ENCODE results near the gene SNRNP200. TPM values are rescaled to one million over a fixed set of nuclear protein-coding genes. Genes with fewer than 3 reads are reported as not detected.

The SNRNP200 gene
- polyA plus RNA-seq, 2 of the 4 experiments (the other 2 are of a cell fraction) = 118 to 202 TPM

- POLR2A ChIA-PET = interaction anchor here (0.9 kb wide), 1 partner anchor 8 kb away, joined by 3 read pairs; no protein-coding TSS in a partner anchor
- ATAC-seq = no peak
- no peak overlapping the region for H3K4me3 ChIP-seq
These were observed 59.5 kb downstream of the SNRNP200 start for GRCh38 chr2:96245609-96246390.

GRCh38 chr2:96243843-96244242 is 61.5 kb downstream of the SNRNP200 start:
- FAIRE-seq (no peak), ATAC-seq (no peak), DNase-seq (ENCODE audit: low read depth in 1 of 2, low spot score in 1 of 2) (no peak)
- H3K27ac ChIP-seq = no peak overlapping the region
- no peaks in the 10 kb centered on the region for H3K9me3 ChIP-seq
- H3K4me1 ChIP-seq = no peaks in the 10 kb centered on the region
- ChIA-PET POLR2A (no interaction called here), CTCF (interaction anchor here (0.6 kb wide), 1 partner anchor 126 kb away, joined by 3 read pairs; no protein-coding TSS in a partner anchor)
- TF ChIP-seq EP300 (IDR thresholded peaks at IDR 0.05) (no peak), ZSCAN20 (CRISPR knock-in tag; IDR thresholded peaks at IDR 0.05) (no peak), TFCP2L1 (CRISPR knock-in tag; IDR thresholded peaks at IDR 0.05) (no peak), REST (IDR thresholded peaks at IDR 0.05) (no peak), ZNF302 (CRISPR knock-in tag; IDR thresholded peaks at IDR 0.05) (no peak), RARB (CRISPR knock-in tag; IDR thresholded peaks at IDR 0.05) (no peak), HOXB5 (CRISPR knock-in tag; IDR thresholded peaks at IDR 0.05) (no peak), NFE2L2 (conservative IDR thresholded peaks at IDR 0.05; ENCODE audit: low read length) (no peak), E2F6 (IDR thresholded peaks at IDR 0.05; ENCODE audit: borderline replicate concordance, low read depth) (no peak), TP53 (CRISPR knock-in tag; IDR thresholded peaks at IDR 0.05) (no peak), CTCF (IDR thresholded peaks at IDR 0.05) (no peak), RFX5 (IDR thresholded peaks at IDR 0.05) (no peak), CHD4 (IDR thresholded peaks at IDR 0.05; ENCODE audit: borderline replicate concordance) (no peak)
- no peak overlapping the region for H3K4me2 ChIP-seq
- 87% methylated on average over 5 of the region's 5 CpGs for WGBS (ENCODE audit: missing lambda C conversion rate)
- no peak overlapping the region for H3K4me3 ChIP-seq

More at GRCh38 chr2:96245609-96246390, 59.5 kb downstream of the SNRNP200 start:
- Histone ChIP-seq H3K4me2 (no peak overlapping the region), H3K9me3 (no peaks in the 10 kb centered on the region), H3K27ac (no peak overlapping the region), H3K4me1 (no peaks in the 10 kb centered on the region)
- TF ChIP-seq EP300 (IDR thresholded peaks at IDR 0.05) (no peak), RARB (CRISPR knock-in tag; IDR thresholded peaks at IDR 0.05) (no peak), CHD2 (IDR thresholded peaks at IDR 0.05; ENCODE audit: low read length, partially characterized antibody) (no peak), NFE2L2 (conservative IDR thresholded peaks at IDR 0.05; ENCODE audit: low read length) (no peak), BHLHE40 (IDR thresholded peaks at IDR 0.05; ENCODE audit: low read depth, low read length) (no peak), JUNB (IDR thresholded peaks at IDR 0.05) (no peak), BCL3 (IDR thresholded peaks at IDR 0.05) (no peak), KDM1A (IDR thresholded peaks at IDR 0.05; ENCODE audit: low read depth) (no peak), PBX3 (IDR thresholded peaks at IDR 0.05) (no peak), TFCP2L1 (CRISPR knock-in tag; IDR thresholded peaks at IDR 0.05) (no peak), SREBF2 (IDR thresholded peaks at IDR 0.05) (no peak), ELK1 (IDR thresholded peaks at IDR 0.05; ENCODE audit: low read depth, low read length) (no peak), EHF (CRISPR knock-in tag; IDR thresholded peaks at IDR 0.05) (no peak), ZNF302 (CRISPR knock-in tag; IDR thresholded peaks at IDR 0.05) (no peak)
- WGBS (ENCODE audit: missing lambda C conversion rate) = 90% methylated on average over 8 of the region's 8 CpGs
- CTCF ChIA-PET = interaction anchor here (0.5 to 1.5 kb wide), 4 partner anchors 14 to 107 kb away, joined by 3 to 4 read pairs (median 3); partner anchors contain the start of gene ASTL
- DNase-seq (ENCODE audit: low read depth in 1 of 2, low spot score in 1 of 2) = no peak
- no peak for FAIRE-seq

All from A549 (cell line).